Uterus (tissue), 2 donors: ENCODE measurements around the gene FIBP.

Experiments used
- CTCF ChIP-seq, 4 experiments: fragments of 200-600 bp in 2 of 4; fragments of 450-650 bp in 2 of 4; sonication (generic) in 2 of 4; IDR thresholded peaks; one replicate each; pipeline ENCODE4 v1.5.1; 2016 to 2019; ENCODE audit warnings: antibody characterized with exemption in 4 of 4, mild to moderate bottlenecking in 2 of 4, moderate library complexity in 1 of 4
- POLR2A ChIP-seq, 2 donors: fragments of 450-650 bp; IDR thresholded peaks; one replicate each; pipeline ENCODE4 v1.6.1; 2016; ENCODE audit warnings: antibody characterized with exemption in 2 of 2, mild to moderate bottlenecking in 1 of 2, moderate library complexity in 1 of 2

- TF ChIP-seq CTCF (IDR thresholded peaks at IDR 0.05) (no peak), POLR2A (IDR thresholded peaks at IDR 0.05) (no peak)
Observed at GRCh38 chr11:65886826-65887722, 1.2 kb downstream of the FIBP start.
